ACHN (cell line): Measurements from ENCODE around the gene CTCF.

Source experiments
- DNase-seq: peaks from one replicate; pipeline ENCODE4 v3.0.0-alpha.2; 2015
- in situ Hi-C: cut with HindIII; loops from 2 replicates; pipeline ENCODE4 v1.10.0; 2017; ENCODE audit warnings: low sequenced_read_pairs, low pct_ligation_motif_present, low pct_unique_long_range_greater_than_20kb

Gene CTCF

GRCh38 chr16:67657751-67658518, 95.6 kb downstream of the CTCF start:
- in situ Hi-C loops: no loop called here
- no peak for DNase-seq

GRCh38 chr16:67658849-67659674, 96.7 kb downstream of the CTCF start:
- no peak for DNase-seq
- in situ Hi-C loops: no loop called here

- peak; percentile 96 for DNase-seq
- in situ Hi-C loops: no loop called here
Observed at GRCh38 chr16:67659675-67660563, 97.6 kb downstream of the CTCF start, which contains the start of gene ACD. ACD (minus strand) TSS chr16:67660260; CDS start chr16:67660220, 40 bp downstream.

- DNase-seq: peak; percentile 99
- in situ Hi-C loops: no loop called here
Observed at GRCh38 chr16:67660564-67661028, 98.3 kb downstream of the CTCF start, which contains the start of gene PARD6A. PARD6A (plus strand) TSS chr16:67660960; CDS start chr16:67661039, 79 bp downstream.

- in situ Hi-C loops: no loop called here
- DNase-seq: peak; percentile 80
Observed at GRCh38 chr16:67661101-67661761, 98.9 kb downstream of the CTCF start.

- DNase-seq: no peak
- in situ Hi-C loops: no loop called here
Observed at GRCh38 chr16:67661886-67662652, 99.7 kb downstream of the CTCF start.

GRCh38 chr16:67662653-67663010, 100.3 kb downstream of the CTCF start:
- DNase-seq: no peak
- in situ Hi-C loops: no loop called here

GRCh38 chr16:67663151-67663876, 101.0 kb downstream of the CTCF start:
- DNase-seq: peak; percentile 49
- in situ Hi-C loops: no loop called here

GRCh38 chr16:67663877-67664222, 101.5 kb downstream of the CTCF start:
- in situ Hi-C loops: no loop called here
- no peak for DNase-seq

GRCh38 chr16:67664258-67664657, 101.9 kb downstream of the CTCF start:
- DNase-seq: no peak
- in situ Hi-C loops: no loop called here

GRCh38 chr16:67664871-67665270, 102.5 kb downstream of the CTCF start:
- no peak for DNase-seq
- in situ Hi-C loops: no loop called here

GRCh38 chr16:67665598-67665997, 103.3 kb downstream of the CTCF start:
- no peak for DNase-seq
- in situ Hi-C loops: no loop called here

- in situ Hi-C loops: no loop called here
- DNase-seq: peak; percentile 61
Observed at GRCh38 chr16:67666032-67666551, 103.8 kb downstream of the CTCF start.

- peak; percentile 82 for DNase-seq
- in situ Hi-C loops: no loop called here
Observed at GRCh38 chr16:67666559-67667452, 104.5 kb downstream of the CTCF start, which contains the start of the genes C16orf86 and ENKD1. C16orf86 (plus strand) TSS chr16:67666814; CDS start chr16:67666971, 157 bp downstream. ENKD1 (minus strand) TSS chr16:67666750; CDS start chr16:67666442, 308 bp downstream.

- DNase-seq: no peak
- in situ Hi-C loops: no loop called here
Observed at GRCh38 chr16:67667453-67667816, 105.1 kb downstream of the CTCF start.
